Fibroblast of mammary gland (primary cell): ENCODE results near the gene SPACDR.

Source experiments
- DNase-seq: peaks from one replicate; pipeline ENCODE4 v3.0.0-alpha.2; 2010; ENCODE audit warnings: low read depth
- H3K4me3 ChIP-seq: 2 replicates; pipeline ENCODE4 v1.5.1; 2011; ENCODE audit warnings: low read depth, mild to moderate bottlenecking, low read length, moderate library complexity; ENCODE audit not compliant: control insufficient read depth
- CTCF ChIP-seq: conservative IDR thresholded peaks from 2 replicates; pipeline ENCODE4 v1.5.1; 2011; ENCODE audit warnings: low read depth, low read length, inconsistent platforms; ENCODE audit not compliant: control insufficient read depth, insufficient read depth

SPACDR gene

GRCh38 chr7:100428199-100428966 lies 35.7 kb downstream of the SPACDR start, which contains the start of gene ZCWPW1:
ZCWPW1 (minus strand) TSS chr7:100428703; CDS start chr7:100420649, 8,054 bp downstream.
- peak; percentile 97 for DNase-seq
- TF ChIP-seq CTCF, result no peak
- peak within 1 kb of the TSS; percentile 84 for H3K4me3 ChIP-seq

DNA sequence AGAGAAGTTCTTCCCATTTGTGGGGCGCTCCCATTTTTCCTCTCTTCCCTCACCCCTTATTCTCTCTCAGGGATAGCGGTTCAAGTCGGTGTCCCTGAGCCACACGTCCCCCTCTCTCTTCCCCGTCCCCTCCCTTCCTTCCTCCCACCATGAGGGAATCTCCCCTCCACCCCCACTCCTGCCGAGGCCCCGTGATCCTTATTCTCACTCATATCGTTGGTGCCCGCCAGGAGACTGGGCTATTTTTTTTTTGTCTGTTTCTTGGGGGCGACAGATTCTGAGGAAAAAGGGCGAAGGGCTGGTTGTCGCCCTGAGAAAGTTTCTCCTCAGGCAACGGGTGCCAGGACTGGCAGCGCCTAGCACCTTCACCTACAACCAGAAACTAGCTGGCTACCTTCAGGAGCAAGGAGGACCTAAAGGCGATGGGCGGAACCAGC lies 36.3 kb downstream of the SPACDR start:
- DNase-seq, result no peak
- H3K4me3 ChIP-seq, result peak overlapping the region; percentile 84
- no peak for TF ChIP-seq CTCF

- no peak overlapping the region for H3K4me3 ChIP-seq
- TF ChIP-seq CTCF, result no peak
- DNase-seq, result no peak
Observed at GRCh38 chr7:100426516-100426915, 37.5 kb downstream of the SPACDR start.

DNA sequence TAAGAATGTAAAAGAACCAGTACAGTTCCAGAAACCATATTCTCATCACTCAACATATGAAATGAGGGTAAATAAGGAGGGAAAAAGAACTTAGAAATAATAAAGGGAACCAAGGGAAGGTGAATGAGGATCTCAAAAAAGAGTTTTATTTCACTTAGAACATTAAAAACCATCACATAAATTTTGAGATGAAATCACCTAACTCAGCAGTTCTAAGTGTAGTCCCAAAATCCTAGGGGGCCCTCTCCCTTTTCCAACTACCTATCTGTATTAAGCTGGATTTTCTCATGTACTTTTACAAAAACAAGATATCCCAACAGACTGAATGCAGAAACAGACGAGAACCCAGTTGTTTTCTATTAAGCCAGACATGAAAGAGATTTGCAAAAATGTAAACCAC lies 38.7 kb downstream of the SPACDR start:
- no peak overlapping the region for H3K4me3 ChIP-seq
- DNase-seq, result no peak
- TF ChIP-seq CTCF, result no peak

- H3K4me3 ChIP-seq, result no peak overlapping the region
- TF ChIP-seq CTCF, result no peak
- no peak for DNase-seq
Observed at GRCh38 chr7:100423315-100423714, 40.7 kb downstream of the SPACDR start.

- no peak overlapping the region for H3K4me3 ChIP-seq
- TF ChIP-seq CTCF, result no peak
- no peak for DNase-seq
Observed at GRCh38 chr7:100419660-100420226, 44.3 kb downstream of the SPACDR start.
